ENCODE data around the gene ARHGAP18.

- TF ChIP-seq POLR2A (IDR thresholded peaks at IDR 0.05): no peak
- TF ChIP-seq, protein P1, sequence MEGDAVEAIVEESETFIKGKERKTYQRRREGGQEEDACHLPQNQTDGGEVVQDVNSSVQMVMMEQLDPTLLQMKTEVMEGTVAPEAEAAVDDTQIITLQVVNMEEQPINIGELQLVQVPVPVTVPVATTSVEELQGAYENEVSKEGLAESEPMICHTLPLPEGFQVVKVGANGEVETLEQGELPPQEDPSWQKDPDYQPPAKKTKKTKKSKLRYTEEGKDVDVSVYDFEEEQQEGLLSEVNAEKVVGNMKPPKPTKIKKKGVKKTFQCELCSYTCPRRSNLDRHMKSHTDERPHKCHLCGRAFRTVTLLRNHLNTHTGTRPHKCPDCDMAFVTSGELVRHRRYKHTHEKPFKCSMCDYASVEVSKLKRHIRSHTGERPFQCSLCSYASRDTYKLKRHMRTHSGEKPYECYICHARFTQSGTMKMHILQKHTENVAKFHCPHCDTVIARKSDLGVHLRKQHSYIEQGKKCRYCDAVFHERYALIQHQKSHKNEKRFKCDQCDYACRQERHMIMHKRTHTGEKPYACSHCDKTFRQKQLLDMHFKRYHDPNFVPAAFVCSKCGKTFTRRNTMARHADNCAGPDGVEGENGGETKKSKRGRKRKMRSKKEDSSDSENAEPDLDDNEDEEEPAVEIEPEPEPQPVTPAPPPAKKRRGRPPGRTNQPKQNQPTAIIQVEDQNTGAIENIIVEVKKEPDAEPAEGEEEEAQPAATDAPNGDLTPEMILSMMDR (IDR thresholded peaks at IDR 0.05): no peak
- no peak for TF ChIP-seq EP300 (IDR thresholded peaks at IDR 0.05)
- TF ChIP-seq POLR2AphosphoS5 (IDR thresholded peaks at IDR 0.05): no peak
Measured at GRCh38 chr6:129653746-129654145, 56.2 kb downstream of the ARHGAP18 start.
